ENCODE results near the gene FBLN2. TPM values are rescaled to one million over a fixed set of nuclear protein-coding genes. Genes with fewer than 3 reads are reported as not detected.

The FBLN2 gene
- total and polyA plus RNA-seq, 3 experiments from 2014 or later, result 0.09 to 3.2 (median 0.18) TPM

GRCh38 chr3:13524979-13525669 is 23.8 kb upstream of the FBLN2 start:
- H3K27me3 Mint-ChIP-seq, result peaks cover 0 to 19% of the 10 kb centered on the region in 2 donors
- no peak overlapping the region for H3K4me3 ChIP-seq (ENCODE audit: low read length)
- CTCF ChIA-PET, result no interaction called here
- H3K9me3 Mint-ChIP-seq, result peaks cover 0 to 5% (median 2%) of the 10 kb centered on the region in 5 donors
- no peaks in the 10 kb centered on the region for H3K9me3 ChIP-seq (ENCODE audit: low read length)
- H3K36me3 ChIP-seq (ENCODE audit: insufficient read depth, low read length), result no peaks in the 10 kb centered on the region
- H3K27ac ChIP-seq (ENCODE audit: low read depth, low read length), result no peak overlapping the region
- POLR2A ChIA-PET, result no interaction called here
- DNase-seq, result no peak
- no peak overlapping the region for H3K4me3 Mint-ChIP-seq
- no peaks in the 10 kb centered on the region for H3K4me1 Mint-ChIP-seq
- no peak overlapping the region for H3K27ac Mint-ChIP-seq
- no peaks in the 10 kb centered on the region for H3K4me1 ChIP-seq (ENCODE audit: insufficient read depth, low read length)
- H3K27me3 ChIP-seq (ENCODE audit: insufficient read depth, low read length, poor library complexity, severe bottlenecking), result no peaks in the 10 kb centered on the region
- peaks cover 0 to 4% (median 0%) of the 10 kb centered on the region in 3 donors for H3K36me3 Mint-ChIP-seq

- no peak overlapping the region for H3K4me3 Mint-ChIP-seq
- no peaks in the 10 kb centered on the region for H3K4me1 Mint-ChIP-seq
- no peaks in the 10 kb centered on the region for H3K36me3 ChIP-seq (ENCODE audit: insufficient read depth, low read length)
- ChIA-PET CTCF (no interaction called here), POLR2A (no interaction called here)
- H3K9me3 Mint-ChIP-seq, result peaks cover 0 to 5% (median 2%) of the 10 kb centered on the region in 5 donors
- H3K27ac Mint-ChIP-seq, result peak overlapping the region in 1 of 8 donors; percentile 65
- no peaks in the 10 kb centered on the region for H3K4me1 ChIP-seq (ENCODE audit: insufficient read depth, low read length)
- H3K27ac ChIP-seq (ENCODE audit: low read depth, low read length), result no peak overlapping the region
- no peak for DNase-seq
- no peaks in the 10 kb centered on the region for H3K27me3 ChIP-seq (ENCODE audit: insufficient read depth, low read length, poor library complexity, severe bottlenecking)
- peaks cover 0 to 4% (median 0%) of the 10 kb centered on the region in 3 donors for H3K36me3 Mint-ChIP-seq
- H3K4me3 ChIP-seq (ENCODE audit: low read length), result no peak overlapping the region
- no peaks in the 10 kb centered on the region for H3K9me3 ChIP-seq (ENCODE audit: low read length)
- H3K27me3 Mint-ChIP-seq, result peaks cover 0 to 23% of the 10 kb centered on the region in 2 donors
Observed at GRCh38 chr3:13525827-13526625, 22.9 kb upstream of the FBLN2 start.

- Mint-ChIP-seq H3K9me3 (peaks cover 0 to 2% (median 2%) of the 10 kb centered on the region in 5 donors), H3K27me3 (peaks cover 0 to 23% of the 10 kb centered on the region in 2 donors), H3K36me3 (peaks cover 0 to 4% (median 0%) of the 10 kb centered on the region in 3 donors), H3K4me3 (no peak overlapping the region), H3K4me1 (no peaks in the 10 kb centered on the region), H3K27ac (peak overlapping the region in 1 of 8 donors; percentile 43)
- H3K9me3 ChIP-seq (ENCODE audit: low read length), result no peaks in the 10 kb centered on the region
- no peak overlapping the region for H3K4me3 ChIP-seq (ENCODE audit: low read length)
- ChIA-PET CTCF (no interaction called here), POLR2A (no interaction called here)
- H3K27me3 ChIP-seq (ENCODE audit: insufficient read depth, low read length, poor library complexity, severe bottlenecking), result no peaks in the 10 kb centered on the region
- H3K4me1 ChIP-seq (ENCODE audit: insufficient read depth, low read length), result no peaks in the 10 kb centered on the region
- no peak overlapping the region for H3K27ac ChIP-seq (ENCODE audit: low read depth, low read length)
- DNase-seq, result no peak
- H3K36me3 ChIP-seq (ENCODE audit: insufficient read depth, low read length), result no peaks in the 10 kb centered on the region
Observed at GRCh38 chr3:13526626-13526949, 22.3 kb upstream of the FBLN2 start.

GRCh38 chr3:13528217-13528867 is 20.6 kb upstream of the FBLN2 start:
- POLR2A ChIA-PET, result no interaction called here
- H3K27me3 Mint-ChIP-seq, result peaks cover 0 to 17% of the 10 kb centered on the region in 2 donors
- CTCF ChIA-PET, result no interaction called here

GRCh38 chr3:13529196-13530112 is 19.5 kb upstream of the FBLN2 start:
- no peak overlapping the region for H3K27ac Mint-ChIP-seq
- H3K4me1 ChIP-seq (ENCODE audit: insufficient read depth, low read length), result no peaks in the 10 kb centered on the region
- no peaks in the 10 kb centered on the region for H3K36me3 Mint-ChIP-seq
- H3K9me3 ChIP-seq (ENCODE audit: low read length), result no peaks in the 10 kb centered on the region
- H3K4me3 ChIP-seq (ENCODE audit: low read length), result no peak overlapping the region
- no peaks in the 10 kb centered on the region for H3K27me3 ChIP-seq (ENCODE audit: insufficient read depth, low read length, poor library complexity, severe bottlenecking)
- DNase-seq, result no peak
- H3K27ac ChIP-seq (ENCODE audit: low read depth, low read length), result no peak overlapping the region
- H3K27me3 Mint-ChIP-seq, result peaks cover 0 to 23% of the 10 kb centered on the region in 2 donors
- CTCF ChIA-PET, result no interaction called here
- H3K4me1 Mint-ChIP-seq, result no peaks in the 10 kb centered on the region
- no peaks in the 10 kb centered on the region for H3K9me3 Mint-ChIP-seq
- no peaks in the 10 kb centered on the region for H3K36me3 ChIP-seq (ENCODE audit: insufficient read depth, low read length)
- H3K4me3 Mint-ChIP-seq, result no peak overlapping the region
- POLR2A ChIA-PET, result no interaction called here

More at GRCh38 chr3:13528217-13528867, 20.6 kb upstream of the FBLN2 start:
- DNase-seq, result no peak
- H3K27ac Mint-ChIP-seq, result no peak overlapping the region
- H3K4me3 Mint-ChIP-seq, result no peak overlapping the region
- no peaks in the 10 kb centered on the region for H3K27me3 ChIP-seq (ENCODE audit: insufficient read depth, low read length, poor library complexity, severe bottlenecking)
- H3K9me3 Mint-ChIP-seq, result no peaks in the 10 kb centered on the region
- no peaks in the 10 kb centered on the region for H3K4me1 ChIP-seq (ENCODE audit: insufficient read depth, low read length)
- H3K4me1 Mint-ChIP-seq, result no peaks in the 10 kb centered on the region
- no peaks in the 10 kb centered on the region for H3K9me3 ChIP-seq (ENCODE audit: low read length)
- H3K4me3 ChIP-seq (ENCODE audit: low read length), result no peak overlapping the region
- no peak overlapping the region for H3K27ac ChIP-seq (ENCODE audit: low read depth, low read length)
- no peaks in the 10 kb centered on the region for H3K36me3 Mint-ChIP-seq
- no peaks in the 10 kb centered on the region for H3K36me3 ChIP-seq (ENCODE audit: insufficient read depth, low read length)

GRCh38 chr3:13530241-13531009 is 18.5 kb upstream of the FBLN2 start:
- Mint-ChIP-seq H3K4me1 (no peaks in the 10 kb centered on the region), H3K4me3 (no peak overlapping the region), H3K27ac (no peak overlapping the region), H3K9me3 (no peaks in the 10 kb centered on the region), H3K27me3 (peaks cover 0 to 31% of the 10 kb centered on the region in 2 donors), H3K36me3 (no peaks in the 10 kb centered on the region)
- DNase-seq, result no peak
- no peak overlapping the region for H3K4me3 ChIP-seq (ENCODE audit: low read length)
- no peaks in the 10 kb centered on the region for H3K9me3 ChIP-seq (ENCODE audit: low read length)
- no peak overlapping the region for H3K27ac ChIP-seq (ENCODE audit: low read depth, low read length)
- ChIA-PET CTCF (no interaction called here), POLR2A (no interaction called here)
- H3K27me3 ChIP-seq (ENCODE audit: insufficient read depth, low read length, poor library complexity, severe bottlenecking), result no peaks in the 10 kb centered on the region
- H3K4me1 ChIP-seq (ENCODE audit: insufficient read depth, low read length), result no peaks in the 10 kb centered on the region
- no peaks in the 10 kb centered on the region for H3K36me3 ChIP-seq (ENCODE audit: insufficient read depth, low read length)

- peak overlapping the region in 1 of 8 donors; percentile 66 for H3K27ac Mint-ChIP-seq
- H3K27ac ChIP-seq (ENCODE audit: low read depth, low read length), result no peak overlapping the region
- H3K27me3 ChIP-seq (ENCODE audit: insufficient read depth, low read length, poor library complexity, severe bottlenecking), result no peaks in the 10 kb centered on the region
- DNase-seq, result no peak
- H3K36me3 Mint-ChIP-seq, result no peaks in the 10 kb centered on the region
- H3K9me3 Mint-ChIP-seq, result peaks cover 0 to 2% (median 0%) of the 10 kb centered on the region in 5 donors
- POLR2A ChIA-PET, result no interaction called here
- CTCF ChIA-PET, result no interaction called here
- no peaks in the 10 kb centered on the region for H3K9me3 ChIP-seq (ENCODE audit: low read length)
- H3K4me1 ChIP-seq (ENCODE audit: insufficient read depth, low read length), result peaks cover 6% of the 10 kb centered on the region
- no peak overlapping the region for H3K4me3 ChIP-seq (ENCODE audit: low read length)
- H3K4me1 Mint-ChIP-seq, result peaks cover 0 to 7% (median 4%) of the 10 kb centered on the region in 3 donors
- H3K27me3 Mint-ChIP-seq, result peaks cover 7 to 42% of the 10 kb centered on the region in 2 donors
- no peaks in the 10 kb centered on the region for H3K36me3 ChIP-seq (ENCODE audit: insufficient read depth, low read length)
- no peak overlapping the region for H3K4me3 Mint-ChIP-seq
Observed at GRCh38 chr3:13532085-13532484, 16.8 kb upstream of the FBLN2 start.

All from CD8-positive, alpha-beta memory T cell (primary cell).